Activated CD8-positive, alpha-beta T cell treated with anti-CD3 and anti-CD28 coated beads for 36 hours (primary cell): ENCODE data around the gene TRAPPC3L. TPM values are rescaled to one million over a fixed set of nuclear protein-coding genes. Genes with fewer than 3 reads are reported as not detected.

Experiments used
- ATAC-seq: fragments of 200-7000 bp; cut with Tn5 transposase; one replicate; pipeline ENCODE4 v1.10.0; 2021; ENCODE audit warnings: mild to moderate bottlenecking, moderate library complexity
- CTCF ChIA-PET: fragments of 350-600 bp; sonication (Branson Sonifier 250); formaldehyde crosslinking; loops from one replicate; lab custom pipeline; 2021; ENCODE audit warnings: antibody characterized with exemption; lab: Charles Lee
- POLR2A ChIA-PET: fragments of 350-600 bp; sonication (Branson Sonifier 250); formaldehyde crosslinking; loops from one replicate; lab custom pipeline; 2021; ENCODE audit warnings: antibody characterized with exemption; lab: Charles Lee
- DNase-seq: peaks from one replicate; pipeline ENCODE4 v3.0.0-alpha.2; 2020
- H3K27ac Mint-ChIP-seq: one replicate; pipeline ENCODE4 v1.8.0; 2021; ENCODE audit warnings: mild to moderate bottlenecking, mixed read lengths
- H3K27me3 Mint-ChIP-seq: one replicate; pipeline ENCODE4 v1.8.0; 2021; ENCODE audit warnings: mixed read lengths
- H3K36me3 Mint-ChIP-seq: one replicate; pipeline ENCODE4 v1.8.0; 2021; ENCODE audit warnings: low read depth, mixed read lengths
- H3K4me1 Mint-ChIP-seq: one replicate; pipeline ENCODE4 v1.8.0; 2021; ENCODE audit warnings: low read depth, mixed read lengths
- H3K4me3 Mint-ChIP-seq: one replicate; pipeline ENCODE4 v1.8.0; 2021; ENCODE audit warnings: mild to moderate bottlenecking, moderate library complexity, mixed read lengths
- H3K9me3 Mint-ChIP-seq: one replicate; pipeline ENCODE4 v1.8.0; 2021; ENCODE audit warnings: mixed read lengths
- intact Hi-C: fragments of 100-400 bp; cut with micrococcal nuclease; formaldehyde crosslinking; loops from one replicate; pipeline ENCODE4 v1.10.0; 2022
- total RNA-seq, 2 experiments: library from RNA; stranded (reverse); gene quantifications; one replicate each; pipeline ENCODE4 v1.2.3, GENCODE V29; 2021
- TF ChIP-seq, protein P1 (sequence below): fragments of 200-600 bp; IDR thresholded peaks from one replicate; pipeline ENCODE4 v1.8.0; 2022; ENCODE audit warnings: antibody characterized with exemption, mild to moderate bottlenecking

TRAPPC3L gene
- total RNA-seq, 2 experiments from 2014 or later, result not detected

DNA sequence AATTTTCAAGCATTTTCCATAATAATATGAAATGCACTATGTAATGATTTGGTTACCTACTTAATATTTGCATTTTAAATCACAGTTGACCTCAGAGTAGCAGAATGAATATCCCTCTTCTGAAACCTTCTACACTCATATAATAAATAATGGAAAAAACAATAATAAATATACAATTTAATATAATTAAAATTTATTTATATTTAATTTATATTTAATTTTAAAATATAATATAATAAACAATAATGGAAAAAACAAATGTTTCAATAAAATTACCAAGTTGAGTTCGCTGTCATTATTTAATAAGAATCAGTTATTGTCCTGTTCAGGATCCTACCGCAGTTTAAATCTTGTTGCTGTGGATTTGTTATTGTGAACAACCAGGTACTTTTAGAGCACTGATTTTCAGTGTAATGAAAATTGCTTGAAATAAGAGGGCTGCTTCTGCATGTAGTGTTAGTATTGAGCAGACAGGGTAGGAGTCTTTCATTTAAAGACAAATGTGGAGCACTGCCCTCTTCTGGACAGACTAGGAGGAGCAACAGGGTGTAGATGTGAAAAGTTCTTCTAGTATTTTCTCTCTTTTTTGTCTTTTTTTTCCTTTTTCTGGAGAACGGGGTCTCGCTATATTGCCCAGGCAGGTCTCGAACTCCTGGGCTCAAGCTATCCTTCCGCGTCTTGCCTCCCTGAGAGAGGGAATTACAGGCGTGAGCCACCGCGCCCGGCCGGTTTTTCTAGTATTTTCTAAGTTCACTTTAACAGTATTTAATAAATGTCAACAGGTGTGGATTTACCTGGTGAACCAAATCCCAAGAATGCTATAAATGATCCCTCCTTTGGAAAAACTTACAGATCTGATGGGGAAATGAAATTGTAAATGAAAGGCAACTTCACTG is 13.6 kb downstream of the TRAPPC3L start:
- H3K27ac Mint-ChIP-seq, result no peak overlapping the region
- no peaks in the 10 kb centered on the region for H3K36me3 Mint-ChIP-seq
- H3K4me3 Mint-ChIP-seq, result no peak overlapping the region
- TF ChIP-seq, protein P1, sequence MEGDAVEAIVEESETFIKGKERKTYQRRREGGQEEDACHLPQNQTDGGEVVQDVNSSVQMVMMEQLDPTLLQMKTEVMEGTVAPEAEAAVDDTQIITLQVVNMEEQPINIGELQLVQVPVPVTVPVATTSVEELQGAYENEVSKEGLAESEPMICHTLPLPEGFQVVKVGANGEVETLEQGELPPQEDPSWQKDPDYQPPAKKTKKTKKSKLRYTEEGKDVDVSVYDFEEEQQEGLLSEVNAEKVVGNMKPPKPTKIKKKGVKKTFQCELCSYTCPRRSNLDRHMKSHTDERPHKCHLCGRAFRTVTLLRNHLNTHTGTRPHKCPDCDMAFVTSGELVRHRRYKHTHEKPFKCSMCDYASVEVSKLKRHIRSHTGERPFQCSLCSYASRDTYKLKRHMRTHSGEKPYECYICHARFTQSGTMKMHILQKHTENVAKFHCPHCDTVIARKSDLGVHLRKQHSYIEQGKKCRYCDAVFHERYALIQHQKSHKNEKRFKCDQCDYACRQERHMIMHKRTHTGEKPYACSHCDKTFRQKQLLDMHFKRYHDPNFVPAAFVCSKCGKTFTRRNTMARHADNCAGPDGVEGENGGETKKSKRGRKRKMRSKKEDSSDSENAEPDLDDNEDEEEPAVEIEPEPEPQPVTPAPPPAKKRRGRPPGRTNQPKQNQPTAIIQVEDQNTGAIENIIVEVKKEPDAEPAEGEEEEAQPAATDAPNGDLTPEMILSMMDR, result peak; percentile 93
- CTCF ChIA-PET, result interaction anchor here (0.6 to 4.5 kb wide), 15 partner anchors 9 to 313 kb away, joined by 3 to 69 read pairs (median 5); no protein-coding TSS in a partner anchor
- ATAC-seq, result peak; percentile 91
- H3K4me1 Mint-ChIP-seq, result no peaks in the 10 kb centered on the region
- POLR2A ChIA-PET, result no interaction called here
- H3K27me3 Mint-ChIP-seq, result peaks cover 10% of the 10 kb centered on the region
- no peaks in the 10 kb centered on the region for H3K9me3 Mint-ChIP-seq
- intact Hi-C loops, result loop anchor here (1.0 to 5.0 kb wide), 2 partner anchors 90 to 245 kb away; no protein-coding TSS in a partner anchor
- DNase-seq, result peak; percentile 81

DNA sequence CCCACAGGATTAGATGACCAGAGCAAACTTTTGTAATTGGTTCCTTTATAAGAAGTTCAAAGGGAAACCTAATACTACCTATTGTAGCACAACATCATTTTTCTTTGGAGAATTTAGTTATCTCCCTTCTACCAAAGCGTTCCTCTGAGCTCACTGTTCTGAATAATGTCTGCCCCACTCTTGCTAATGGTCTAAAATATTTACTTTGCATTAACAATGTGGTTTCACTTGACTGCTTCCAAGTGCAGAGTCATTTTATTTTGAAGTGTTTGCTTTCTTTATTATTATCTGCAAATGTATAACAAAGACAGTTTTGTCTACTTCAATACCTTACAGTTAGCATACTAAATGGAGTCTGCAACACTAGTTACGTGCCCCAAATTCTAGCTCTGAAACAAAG is 15.0 kb downstream of the TRAPPC3L start:
- H3K4me3 Mint-ChIP-seq, result no peak overlapping the region
- H3K36me3 Mint-ChIP-seq, result no peaks in the 10 kb centered on the region
- CTCF ChIA-PET, result interaction anchor here (1.2 kb wide), 1 partner anchor 242 kb away, joined by 9 read pairs; no protein-coding TSS in a partner anchor
- no peaks in the 10 kb centered on the region for H3K9me3 Mint-ChIP-seq
- TF ChIP-seq, protein P1, result no peak
- peaks cover 12% of the 10 kb centered on the region for H3K27me3 Mint-ChIP-seq
- no peaks in the 10 kb centered on the region for H3K4me1 Mint-ChIP-seq
- DNase-seq, result no peak
- intact Hi-C loops, result loop anchor here (5.0 kb wide), 1 partner anchor 88 kb away; no protein-coding TSS in a partner anchor
- POLR2A ChIA-PET, result no interaction called here
- H3K27ac Mint-ChIP-seq, result no peak overlapping the region
- no peak for ATAC-seq

DNA sequence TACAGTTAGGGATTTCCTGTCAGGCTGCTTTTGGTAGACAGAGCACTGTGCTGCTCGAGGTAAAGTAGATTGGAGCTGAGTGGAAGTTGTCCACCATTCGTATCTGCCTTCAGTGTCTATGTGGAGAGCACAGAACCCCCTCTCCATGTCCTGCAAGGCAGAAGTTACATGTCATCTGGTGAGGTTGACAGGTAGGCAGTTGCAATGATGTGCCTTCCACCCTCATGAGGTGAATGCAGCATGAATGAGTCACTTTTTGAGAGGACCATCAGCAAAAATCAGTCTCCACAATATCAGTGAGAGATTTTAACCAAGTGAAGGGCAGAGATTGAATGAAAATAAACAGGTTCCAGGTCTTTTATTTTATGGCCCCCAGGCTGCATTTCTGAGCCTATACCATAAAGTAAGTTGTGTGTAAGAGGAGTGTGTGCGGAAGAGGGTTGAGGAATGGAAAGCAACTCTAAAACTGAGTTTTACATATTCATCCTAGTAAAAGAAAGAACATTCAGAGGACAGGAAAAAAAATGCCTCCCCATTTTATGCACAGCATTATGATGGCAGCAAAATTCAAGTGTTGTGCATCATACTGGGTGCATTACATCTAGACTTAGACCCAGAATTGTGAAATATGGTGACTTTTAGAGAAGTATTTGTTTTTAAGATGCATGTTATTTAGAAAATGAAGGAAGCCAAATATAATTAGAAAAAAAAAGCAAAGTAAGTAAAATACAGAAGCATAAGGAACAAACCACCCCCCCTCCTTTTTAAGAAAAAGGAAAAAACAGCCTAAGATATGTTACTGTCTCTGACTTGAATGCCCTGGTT is 15.8 kb downstream of the TRAPPC3L start:
- intact Hi-C loops, result loop anchor here (5.0 kb wide), 1 partner anchor 87 kb away; no protein-coding TSS in a partner anchor
- no peak for DNase-seq
- no peaks in the 10 kb centered on the region for H3K4me1 Mint-ChIP-seq
- peaks cover 12% of the 10 kb centered on the region for H3K27me3 Mint-ChIP-seq
- ATAC-seq, result no peak
- H3K36me3 Mint-ChIP-seq, result no peaks in the 10 kb centered on the region
- H3K27ac Mint-ChIP-seq, result no peak overlapping the region
- TF ChIP-seq, protein P1, result no peak
- ChIA-PET CTCF (interaction anchor here (0.7 to 1.2 kb wide), 2 partner anchors 242 to 253 kb away, joined by 3 to 9 read pairs; no protein-coding TSS in a partner anchor), POLR2A (no interaction called here)
- H3K9me3 Mint-ChIP-seq, result no peaks in the 10 kb centered on the region
- no peak overlapping the region for H3K4me3 Mint-ChIP-seq

DNA sequence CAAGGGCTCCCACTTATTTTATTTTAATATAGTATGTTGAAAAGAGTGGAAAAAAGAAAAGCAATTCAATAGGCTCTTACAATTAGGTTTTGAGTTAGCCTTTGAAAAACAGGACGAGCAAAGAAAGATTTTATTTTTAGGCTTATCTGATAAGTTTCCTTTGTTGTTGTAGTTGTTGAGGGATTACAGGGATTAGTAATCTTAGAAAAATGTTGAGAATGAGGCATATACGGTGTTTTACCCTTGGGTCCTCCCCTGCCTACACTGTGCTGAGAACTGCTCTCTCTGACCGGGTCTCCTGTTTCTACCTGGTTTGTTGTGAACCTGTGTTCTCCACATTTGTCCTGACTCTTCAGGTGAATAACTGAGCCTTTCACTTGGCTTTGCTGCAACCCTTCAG is 16.7 kb downstream of the TRAPPC3L start:
- peaks cover 10% of the 10 kb centered on the region for H3K27me3 Mint-ChIP-seq
- DNase-seq (no peak), ATAC-seq (no peak)
- ChIA-PET POLR2A (no interaction called here), CTCF (interaction anchor here (0.7 kb wide), 1 partner anchor 252 kb away, joined by 3 read pairs; no protein-coding TSS in a partner anchor)
- H3K36me3 Mint-ChIP-seq, result no peaks in the 10 kb centered on the region
- no peaks in the 10 kb centered on the region for H3K9me3 Mint-ChIP-seq
- H3K4me1 Mint-ChIP-seq, result no peaks in the 10 kb centered on the region
- intact Hi-C loops, result no loop called here
- TF ChIP-seq, protein P1, result no peak
- H3K4me3 Mint-ChIP-seq, result no peak overlapping the region
- H3K27ac Mint-ChIP-seq, result no peak overlapping the region
